IMR-90 (cell line): ENCODE results near the gene CYP39A1. TPM values are rescaled to one million over a fixed set of nuclear protein-coding genes. Genes with fewer than 3 reads are reported as not detected.

ENCODE experiments used
- ATAC-seq: fragments of 200-7000 bp; cut with Tn5 transposase; 2 replicates; pipeline ENCODE4 v1.9.1; 2020; ENCODE audit warnings: low read depth, mild to moderate bottlenecking, moderate library complexity
- BruUV-seq: library from RNA; stranded (reverse); fragments of 400-500 nt; replicated peaks from 2 replicates; lab custom pipeline; 2021; lab: Mats Ljungman, UMichigan
- CTCF ChIA-PET: fragments of 300-600 bp; formaldehyde crosslinking; extraction: SDS; loops from one replicate; lab custom pipeline; 2021; ENCODE audit warnings: antibody characterized with exemption; lab: Yijun Ruan, JAX
- POLR2A ChIA-PET: fragments of 300-600 bp; sonication (Branson Sonifier 250); formaldehyde crosslinking; loops from one replicate; lab custom pipeline; 2022; ENCODE audit warnings: antibody characterized with exemption; ENCODE audit not compliant: unreplicated experiment; lab: Charles Lee
- DNase-seq: peaks from one replicate; pipeline ENCODE4 v3.0.0; 2013
- H2AFZ ChIP-seq: replicated peaks from 2 replicates; pipeline ENCODE3; 2013; ENCODE audit warnings: low read length, mild to moderate bottlenecking; ENCODE audit not compliant: poor library complexity
- H2AK5ac ChIP-seq: 2 replicates; pipeline ENCODE4 v1.6.1; 2013; ENCODE audit warnings: low read depth, low read length, inconsistent platforms
- H2AK9ac ChIP-seq: replicated peaks from 2 replicates; pipeline ENCODE3; 2013; ENCODE audit warnings: mild to moderate bottlenecking, low read depth, low read length, moderate library complexity; ENCODE audit not compliant: poor library complexity
- H2BK120ac ChIP-seq: 2 replicates; pipeline ENCODE4 v1.6.1; 2013; ENCODE audit warnings: low read depth, low read length, inconsistent platforms
- H2BK15ac ChIP-seq: 3 replicates; pipeline ENCODE4 v1.6.1; 2013; ENCODE audit warnings: low read depth, low read length, inconsistent platforms
- H2BK20ac ChIP-seq: 2 replicates; pipeline ENCODE4 v1.6.1; 2013; ENCODE audit warnings: low read depth, mild to moderate bottlenecking, inconsistent platforms, low read length, moderate library complexity
- H2BK5ac ChIP-seq: 2 replicates; pipeline ENCODE4 v1.6.1; 2013; ENCODE audit warnings: mild to moderate bottlenecking, low read depth, low read length, inconsistent platforms; ENCODE audit not compliant: poor library complexity, severe bottlenecking
- H3K14ac ChIP-seq: replicated peaks from 2 replicates; pipeline ENCODE4 v1.6.1; 2013; ENCODE audit warnings: low read depth, low read length, inconsistent platforms
- H3K18ac ChIP-seq: 2 replicates; pipeline ENCODE4 v1.6.1; 2013; ENCODE audit warnings: low read depth, low read length, control low read depth
- H3K23ac ChIP-seq: 2 replicates; pipeline ENCODE4 v1.6.1; 2013; ENCODE audit warnings: low read depth, low read length, inconsistent platforms
- H3K27ac ChIP-seq: 2 replicates; pipeline ENCODE4 v1.5.1; 2013; ENCODE audit warnings: mild to moderate bottlenecking, control low read depth, low read length; ENCODE audit not compliant: insufficient read depth
- H3K27me3 ChIP-seq: 2 replicates; pipeline ENCODE4 v1.6.1; 2013; ENCODE audit warnings: low read length; ENCODE audit not compliant: control insufficient read depth, insufficient read depth
- H3K36me3 ChIP-seq: 2 replicates; pipeline ENCODE4 v1.6.1; 2013; ENCODE audit warnings: low read length, mixed read lengths; ENCODE audit not compliant: control insufficient read depth, insufficient read depth
- H3K4ac ChIP-seq: 2 replicates; pipeline ENCODE4 v1.6.1; 2013; ENCODE audit warnings: low read depth, low read length, inconsistent platforms
- H3K4me1 ChIP-seq: 2 replicates; pipeline ENCODE4 v1.6.1; 2013; ENCODE audit warnings: low read length, mixed read lengths; ENCODE audit not compliant: control insufficient read depth, insufficient read depth
- H3K4me2 ChIP-seq: 2 replicates; pipeline ENCODE4 v1.6.1; 2013; ENCODE audit warnings: low read depth, mild to moderate bottlenecking, control low read depth, low read length, moderate library complexity
- H3K4me3 ChIP-seq: 2 replicates; pipeline ENCODE4 v1.5.1; 2013; ENCODE audit warnings: low read depth, mild to moderate bottlenecking, control low read depth, low read length, moderate library complexity; ENCODE audit not compliant: insufficient read depth
- H3K56ac ChIP-seq: 2 replicates; pipeline ENCODE4 v1.6.1; 2013; ENCODE audit warnings: low read length, inconsistent platforms; ENCODE audit not compliant: insufficient read depth; ENCODE audit errors: extremely low read depth
- H3K79me1 ChIP-seq, 2 experiments: 2 replicates each; pipeline ENCODE4 v1.6.1; 2013; ENCODE audit warnings: low read length in 2 of 2, inconsistent platforms in 1 of 2, low read depth in 1 of 2
- H3K9ac ChIP-seq: 2 replicates; pipeline ENCODE4 v1.6.1; 2013; ENCODE audit warnings: low read depth, low read length, control low read depth
- H3K9me1 ChIP-seq: 2 replicates; pipeline ENCODE4 v1.6.1; 2013; ENCODE audit warnings: low read length, inconsistent platforms; ENCODE audit not compliant: insufficient read depth
- H3K9me3 ChIP-seq: 2 replicates; pipeline ENCODE4 v1.6.1; 2013; ENCODE audit warnings: low read length; ENCODE audit not compliant: control insufficient read depth, insufficient read depth
- H4K20me1 ChIP-seq: 2 replicates; pipeline ENCODE4 v1.6.1; 2013; ENCODE audit warnings: low read length, inconsistent platforms; ENCODE audit not compliant: insufficient read depth
- H4K5ac ChIP-seq: 2 replicates; pipeline ENCODE4 v1.6.1; 2013; ENCODE audit warnings: mild to moderate bottlenecking, low read depth, low read length, control low read depth
- H4K8ac ChIP-seq, 2 experiments: 2 replicates each; pipeline ENCODE4 v1.6.1; 2013; ENCODE audit warnings: low read depth in 2 of 2, low read length in 2 of 2, control low read depth in 1 of 2, inconsistent platforms in 1 of 2
- H4K91ac ChIP-seq: 2 replicates; pipeline ENCODE4 v1.6.1; 2013; ENCODE audit warnings: low read depth, low read length, inconsistent platforms; ENCODE audit not compliant: insufficient read depth
- BHLHE40 ChIP-seq: fragments of 150-350 bp; IDR thresholded peaks from 2 replicates; pipeline ENCODE4 v1.6.1; 2016; ENCODE audit warnings: mild to moderate bottlenecking, low read depth, low read length
- CEBPB ChIP-seq: IDR thresholded peaks from 2 replicates; pipeline ENCODE4 v1.6.1; 2012; ENCODE audit warnings: low read depth, low read length, improper control_type of control experiment
- ELK1 ChIP-seq: fragments of 150-350 bp; IDR thresholded peaks from 2 replicates; pipeline ENCODE4 v1.6.1; 2016; ENCODE audit warnings: low read depth, mild to moderate bottlenecking, low read length, moderate library complexity, borderline replicate concordance
- FOS ChIP-seq: fragments of 150-350 bp; IDR thresholded peaks from 2 replicates; pipeline ENCODE4 v1.6.1; 2016; ENCODE audit warnings: low read depth, low read length
- MAZ ChIP-seq: IDR thresholded peaks from 2 replicates; pipeline ENCODE4 v1.6.1; 2012; ENCODE audit warnings: low read depth, mild to moderate bottlenecking, low read length, improper control_type of control experiment, moderate library complexity, borderline replicate concordance
- POLR2A ChIP-seq: IDR thresholded peaks from 2 replicates; pipeline ENCODE4 v1.6.1; 2012; ENCODE audit warnings: mild to moderate bottlenecking, low read depth, low read length
- WGBS, 2 experiments: methylation state at CpG; one replicate each; pipeline versions ENCODE4 v1.1.5 to v1.1.7; 2013; ENCODE audit warnings: missing lambda C conversion rate in 2 of 2; ENCODE audit not compliant: insufficient read length in 1 of 2; ENCODE audit errors: extremely low coverage in 2 of 2; 5-methylcytosine and 5-hydroxymethylcytosine counted together
- dilution Hi-C: fragments of 300-500 bp; cut with HindIII; formaldehyde crosslinking; loops from one replicate; pipeline ENCODE4 v1.14.3; 2018; ENCODE audit warnings: low sequenced_read_pairs; ENCODE audit not compliant: unreplicated experiment
- in situ Hi-C: fragments of 300-500 bp; cut with MboI; formaldehyde crosslinking; loops from 3 replicates; pipeline ENCODE4 v1.14.3; 2019; ENCODE audit warnings: low sequenced_read_pairs, inconsistent platforms, mixed read lengths
- intact Hi-C: fragments of 100-400 bp; cut with micrococcal nuclease; formaldehyde crosslinking; loops from 2 replicates; pipeline ENCODE4 v1.10.0; 2022
- polyA plus RNA-seq, 3 experiments: library from polyadenylated mRNA; depleted of rRNA; stranded (reverse); fragments of >200 nt; gene quantifications; 2 replicates each; pipeline ENCODE4 v1.2.3, GENCODE V29; 2012; ENCODE audit warnings: low replicate concordance in 1 of 3
- total RNA-seq: library from RNA; depleted of rRNA; stranded (reverse); fragments of >200 nt; gene quantifications from 2 replicates; pipeline ENCODE4 v1.2.3, GENCODE V29; 2012
- TF ChIP-seq, protein P1 (sequence below): conservative IDR thresholded peaks from 2 replicates; pipeline ENCODE4 v1.5.1; 2012; ENCODE audit warnings: mild to moderate bottlenecking, low read depth, low read length, improper control_type of control experiment

The CYP39A1 gene
- total and polyA plus RNA-seq, 2 of the 4 experiments (the other 2 are of a cell fraction): 0.03 TPM; not detected in 1

DNA sequence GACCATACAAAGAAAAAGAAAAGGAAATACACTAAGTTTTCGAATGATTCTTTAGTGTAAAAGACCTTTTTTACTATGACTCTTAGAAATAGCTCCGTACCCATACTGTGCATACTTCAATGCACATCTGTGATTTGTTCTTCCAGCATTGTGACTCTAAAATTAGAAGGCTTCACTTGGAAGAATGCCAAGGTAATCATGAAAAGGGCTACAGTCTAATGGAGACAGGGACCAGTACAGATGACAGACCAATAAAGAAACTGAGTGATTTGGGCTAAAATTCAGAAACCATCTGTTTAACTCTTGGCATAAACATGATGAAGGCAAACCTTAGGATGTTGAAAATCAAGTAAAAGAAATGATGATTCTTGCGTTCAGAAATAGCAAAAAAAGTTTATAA is 46.3 kb downstream of the CYP39A1 start:
- ChIA-PET POLR2A (no interaction called here), CTCF (no interaction called here)
- no peaks in the 10 kb centered on the region for H3K9me3 ChIP-seq
- TF ChIP-seq MAZ (no peak), CEBPB (no peak), ELK1 (no peak), POLR2A (no peak), FOS (no peak), BHLHE40 (no peak)
- TF ChIP-seq, protein P1, sequence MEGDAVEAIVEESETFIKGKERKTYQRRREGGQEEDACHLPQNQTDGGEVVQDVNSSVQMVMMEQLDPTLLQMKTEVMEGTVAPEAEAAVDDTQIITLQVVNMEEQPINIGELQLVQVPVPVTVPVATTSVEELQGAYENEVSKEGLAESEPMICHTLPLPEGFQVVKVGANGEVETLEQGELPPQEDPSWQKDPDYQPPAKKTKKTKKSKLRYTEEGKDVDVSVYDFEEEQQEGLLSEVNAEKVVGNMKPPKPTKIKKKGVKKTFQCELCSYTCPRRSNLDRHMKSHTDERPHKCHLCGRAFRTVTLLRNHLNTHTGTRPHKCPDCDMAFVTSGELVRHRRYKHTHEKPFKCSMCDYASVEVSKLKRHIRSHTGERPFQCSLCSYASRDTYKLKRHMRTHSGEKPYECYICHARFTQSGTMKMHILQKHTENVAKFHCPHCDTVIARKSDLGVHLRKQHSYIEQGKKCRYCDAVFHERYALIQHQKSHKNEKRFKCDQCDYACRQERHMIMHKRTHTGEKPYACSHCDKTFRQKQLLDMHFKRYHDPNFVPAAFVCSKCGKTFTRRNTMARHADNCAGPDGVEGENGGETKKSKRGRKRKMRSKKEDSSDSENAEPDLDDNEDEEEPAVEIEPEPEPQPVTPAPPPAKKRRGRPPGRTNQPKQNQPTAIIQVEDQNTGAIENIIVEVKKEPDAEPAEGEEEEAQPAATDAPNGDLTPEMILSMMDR: no peak
- DNase-seq (no peak), ATAC-seq (no peak)
- H3K27me3 ChIP-seq: no peaks in the 10 kb centered on the region
- no peaks in the 10 kb centered on the region for H4K20me1 ChIP-seq
- no peak overlapping the region for H4K5ac ChIP-seq
- H4K8ac ChIP-seq: no peak overlapping the region
- no peak overlapping the region for H2AFZ ChIP-seq
- H3K4ac ChIP-seq: no peak overlapping the region
- no peak overlapping the region for H2BK15ac ChIP-seq
- no peak overlapping the region for H2AK5ac ChIP-seq
- H3K27ac ChIP-seq: no peak overlapping the region
- H2AK9ac ChIP-seq: no peak overlapping the region
- intact Hi-C loops: no loop called here
- no peak overlapping the region for H3K14ac ChIP-seq
- no peaks in the 10 kb centered on the region for H3K79me1 ChIP-seq
- no CpG with 5 or more reads among the region's 3 CpGs for WGBS, 2 experiments
- dilution Hi-C loops: no loop called here
- no peak overlapping the region for H3K9ac ChIP-seq
- H3K18ac ChIP-seq: no peak overlapping the region
- H3K36me3 ChIP-seq: no peaks in the 10 kb centered on the region
- no peak overlapping the region for H2BK20ac ChIP-seq
- H2BK120ac ChIP-seq: no peak overlapping the region
- H3K56ac ChIP-seq: no peak overlapping the region
- H3K4me2 ChIP-seq: no peak overlapping the region
- no peak overlapping the region for H4K91ac ChIP-seq
- H3K23ac ChIP-seq: no peak overlapping the region
- in situ Hi-C loops: no loop called here
- H2BK5ac ChIP-seq: no peak overlapping the region
- no TSS peak for BruUV-seq
- no peaks in the 10 kb centered on the region for H3K4me1 ChIP-seq
- no peaks in the 10 kb centered on the region for H3K9me1 ChIP-seq
- no peak overlapping the region for H3K4me3 ChIP-seq
